ENCODE data around the gene SELENOV.

DNA sequence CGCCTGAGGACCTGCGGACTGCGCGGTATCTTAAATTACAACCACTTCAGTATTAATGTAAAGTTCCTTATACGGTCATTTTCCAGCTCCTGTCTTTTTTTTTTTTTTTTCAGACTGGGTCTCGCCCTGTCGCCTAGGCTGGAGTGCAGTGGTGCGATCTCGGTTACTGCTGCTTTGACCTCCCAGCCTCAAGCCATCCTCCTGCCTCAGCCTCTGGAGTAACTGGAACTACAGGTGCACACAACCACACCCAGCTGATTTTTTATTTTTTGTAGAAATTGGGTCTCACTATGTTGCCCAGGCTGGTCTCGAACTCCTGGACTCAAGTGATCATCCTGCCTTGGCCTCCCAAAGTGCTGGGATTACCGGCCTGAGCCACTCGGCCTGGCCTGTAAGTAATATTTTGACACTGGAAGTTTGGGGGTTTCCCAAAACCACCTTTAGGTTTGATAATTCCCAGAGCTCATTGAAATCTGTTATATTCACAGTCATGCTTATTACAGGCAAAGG is 18.1 kb downstream of the SELENOV start:
- TF ChIP-seq EZH2phosphoT487 (IDR thresholded peaks at IDR 0.05; ENCODE audit: insufficient read depth, low read depth) (no peak), EZH2 (IDR thresholded peaks at IDR 0.05; ENCODE audit: insufficient read depth, poor library complexity, severe bottlenecking) (no peak)

Measured in GM23248 (cell line).